IMR-90 (cell line): ENCODE measurements around the gene BATF2. TPM values are rescaled to one million over a fixed set of nuclear protein-coding genes. Genes with fewer than 3 reads are reported as not detected.

ENCODE experiments used
- ATAC-seq: fragments of 200-7000 bp; cut with Tn5 transposase; 2 replicates; pipeline ENCODE4 v1.9.1; 2020; ENCODE audit warnings: low read depth, mild to moderate bottlenecking, moderate library complexity
- BruUV-seq: library from RNA; stranded (reverse); fragments of 400-500 nt; replicated peaks from 2 replicates; lab custom pipeline; 2021; lab: Mats Ljungman, UMichigan
- CTCF ChIA-PET: fragments of 300-600 bp; formaldehyde crosslinking; extraction: SDS; loops from one replicate; lab custom pipeline; 2021; ENCODE audit warnings: antibody characterized with exemption; lab: Yijun Ruan, JAX
- POLR2A ChIA-PET: fragments of 300-600 bp; sonication (Branson Sonifier 250); formaldehyde crosslinking; loops from one replicate; lab custom pipeline; 2022; ENCODE audit warnings: antibody characterized with exemption; ENCODE audit not compliant: unreplicated experiment; lab: Charles Lee
- DNase-seq: peaks from one replicate; pipeline ENCODE4 v3.0.0; 2013
- H2AFZ ChIP-seq: replicated peaks from 2 replicates; pipeline ENCODE3; 2013; ENCODE audit warnings: low read length, mild to moderate bottlenecking; ENCODE audit not compliant: poor library complexity
- H2AK5ac ChIP-seq: 2 replicates; pipeline ENCODE4 v1.6.1; 2013; ENCODE audit warnings: low read depth, low read length, inconsistent platforms
- H2AK9ac ChIP-seq: replicated peaks from 2 replicates; pipeline ENCODE3; 2013; ENCODE audit warnings: mild to moderate bottlenecking, low read depth, low read length, moderate library complexity; ENCODE audit not compliant: poor library complexity
- H2BK120ac ChIP-seq: 2 replicates; pipeline ENCODE4 v1.6.1; 2013; ENCODE audit warnings: low read depth, low read length, inconsistent platforms
- H2BK15ac ChIP-seq: 3 replicates; pipeline ENCODE4 v1.6.1; 2013; ENCODE audit warnings: low read depth, low read length, inconsistent platforms
- H2BK20ac ChIP-seq: 2 replicates; pipeline ENCODE4 v1.6.1; 2013; ENCODE audit warnings: low read depth, mild to moderate bottlenecking, inconsistent platforms, low read length, moderate library complexity
- H2BK5ac ChIP-seq: 2 replicates; pipeline ENCODE4 v1.6.1; 2013; ENCODE audit warnings: mild to moderate bottlenecking, low read depth, low read length, inconsistent platforms; ENCODE audit not compliant: poor library complexity, severe bottlenecking
- H3K14ac ChIP-seq: replicated peaks from 2 replicates; pipeline ENCODE4 v1.6.1; 2013; ENCODE audit warnings: low read depth, low read length, inconsistent platforms
- H3K18ac ChIP-seq: 2 replicates; pipeline ENCODE4 v1.6.1; 2013; ENCODE audit warnings: low read depth, low read length, control low read depth
- H3K23ac ChIP-seq: 2 replicates; pipeline ENCODE4 v1.6.1; 2013; ENCODE audit warnings: low read depth, low read length, inconsistent platforms
- H3K27ac ChIP-seq: 2 replicates; pipeline ENCODE4 v1.5.1; 2013; ENCODE audit warnings: mild to moderate bottlenecking, control low read depth, low read length; ENCODE audit not compliant: insufficient read depth
- H3K27me3 ChIP-seq: 2 replicates; pipeline ENCODE4 v1.6.1; 2013; ENCODE audit warnings: low read length; ENCODE audit not compliant: control insufficient read depth, insufficient read depth
- H3K36me3 ChIP-seq: 2 replicates; pipeline ENCODE4 v1.6.1; 2013; ENCODE audit warnings: low read length, mixed read lengths; ENCODE audit not compliant: control insufficient read depth, insufficient read depth
- H3K4ac ChIP-seq: 2 replicates; pipeline ENCODE4 v1.6.1; 2013; ENCODE audit warnings: low read depth, low read length, inconsistent platforms
- H3K4me1 ChIP-seq: 2 replicates; pipeline ENCODE4 v1.6.1; 2013; ENCODE audit warnings: low read length, mixed read lengths; ENCODE audit not compliant: control insufficient read depth, insufficient read depth
- H3K4me2 ChIP-seq: 2 replicates; pipeline ENCODE4 v1.6.1; 2013; ENCODE audit warnings: low read depth, mild to moderate bottlenecking, control low read depth, low read length, moderate library complexity
- H3K4me3 ChIP-seq: 2 replicates; pipeline ENCODE4 v1.5.1; 2013; ENCODE audit warnings: low read depth, mild to moderate bottlenecking, control low read depth, low read length, moderate library complexity; ENCODE audit not compliant: insufficient read depth
- H3K56ac ChIP-seq: 2 replicates; pipeline ENCODE4 v1.6.1; 2013; ENCODE audit warnings: low read length, inconsistent platforms; ENCODE audit not compliant: insufficient read depth; ENCODE audit errors: extremely low read depth
- H3K79me1 ChIP-seq, 2 experiments: 2 replicates each; pipeline ENCODE4 v1.6.1; 2013; ENCODE audit warnings: low read length in 2 of 2, inconsistent platforms in 1 of 2, low read depth in 1 of 2
- H3K9ac ChIP-seq: 2 replicates; pipeline ENCODE4 v1.6.1; 2013; ENCODE audit warnings: low read depth, low read length, control low read depth
- H3K9me1 ChIP-seq: 2 replicates; pipeline ENCODE4 v1.6.1; 2013; ENCODE audit warnings: low read length, inconsistent platforms; ENCODE audit not compliant: insufficient read depth
- H3K9me3 ChIP-seq: 2 replicates; pipeline ENCODE4 v1.6.1; 2013; ENCODE audit warnings: low read length; ENCODE audit not compliant: control insufficient read depth, insufficient read depth
- H4K20me1 ChIP-seq: 2 replicates; pipeline ENCODE4 v1.6.1; 2013; ENCODE audit warnings: low read length, inconsistent platforms; ENCODE audit not compliant: insufficient read depth
- H4K5ac ChIP-seq: 2 replicates; pipeline ENCODE4 v1.6.1; 2013; ENCODE audit warnings: mild to moderate bottlenecking, low read depth, low read length, control low read depth
- H4K8ac ChIP-seq, 2 experiments: 2 replicates each; pipeline ENCODE4 v1.6.1; 2013; ENCODE audit warnings: low read depth in 2 of 2, low read length in 2 of 2, control low read depth in 1 of 2, inconsistent platforms in 1 of 2
- H4K91ac ChIP-seq: 2 replicates; pipeline ENCODE4 v1.6.1; 2013; ENCODE audit warnings: low read depth, low read length, inconsistent platforms; ENCODE audit not compliant: insufficient read depth
- BHLHE40 ChIP-seq: fragments of 150-350 bp; IDR thresholded peaks from 2 replicates; pipeline ENCODE4 v1.6.1; 2016; ENCODE audit warnings: mild to moderate bottlenecking, low read depth, low read length
- CEBPB ChIP-seq: IDR thresholded peaks from 2 replicates; pipeline ENCODE4 v1.6.1; 2012; ENCODE audit warnings: low read depth, low read length, improper control_type of control experiment
- CHD1 ChIP-seq: IDR thresholded peaks from 2 replicates; pipeline ENCODE4 v1.6.1; 2012; ENCODE audit warnings: low read depth, low read length, improper control_type of control experiment
- CTCF ChIP-seq: conservative IDR thresholded peaks from 2 replicates; pipeline ENCODE4 v1.5.1; 2012; ENCODE audit warnings: mild to moderate bottlenecking, low read depth, low read length, improper control_type of control experiment
- ELK1 ChIP-seq: fragments of 150-350 bp; IDR thresholded peaks from 2 replicates; pipeline ENCODE4 v1.6.1; 2016; ENCODE audit warnings: low read depth, mild to moderate bottlenecking, low read length, moderate library complexity, borderline replicate concordance
- FOS ChIP-seq: fragments of 150-350 bp; IDR thresholded peaks from 2 replicates; pipeline ENCODE4 v1.6.1; 2016; ENCODE audit warnings: low read depth, low read length
- MAFK ChIP-seq: IDR thresholded peaks from 2 replicates; pipeline ENCODE4 v1.6.1; 2012; ENCODE audit warnings: low read depth, low read length, improper control_type of control experiment
- MAZ ChIP-seq: IDR thresholded peaks from 2 replicates; pipeline ENCODE4 v1.6.1; 2012; ENCODE audit warnings: low read depth, mild to moderate bottlenecking, low read length, improper control_type of control experiment, moderate library complexity, borderline replicate concordance
- MXI1 ChIP-seq: IDR thresholded peaks from 2 replicates; pipeline ENCODE4 v1.6.1; 2012; ENCODE audit warnings: low read depth, mild to moderate bottlenecking, low read length, moderate library complexity, borderline replicate concordance
- NFE2L2 ChIP-seq: fragments of 150-350 bp; IDR thresholded peaks from 2 replicates; pipeline ENCODE4 v1.6.1; 2016; ENCODE audit warnings: low read depth, mild to moderate bottlenecking, low read length
- RAD21 ChIP-seq: IDR thresholded peaks from 2 replicates; pipeline ENCODE4 v1.6.1; 2012; ENCODE audit warnings: low read length, improper control_type of control experiment
- RCOR1 ChIP-seq: IDR thresholded peaks from 2 replicates; pipeline ENCODE4 v1.6.1; 2012; ENCODE audit warnings: mild to moderate bottlenecking, low read length, improper control_type of control experiment; ENCODE audit not compliant: insufficient replicate concordance
- RFX5 ChIP-seq: IDR thresholded peaks from 2 replicates; pipeline ENCODE4 v1.8.0; 2012; ENCODE audit warnings: low read depth, mild to moderate bottlenecking, low read length, moderate library complexity
- SMC3 ChIP-seq: fragments of 150-350 bp; IDR thresholded peaks from 2 replicates; pipeline ENCODE4 v1.6.1; 2016; ENCODE audit warnings: low read depth, mild to moderate bottlenecking, antibody characterized with exemption, low read length, moderate library complexity
- USF2 ChIP-seq: fragments of 150-350 bp; IDR thresholded peaks from 2 replicates; pipeline ENCODE4 v1.6.1; 2017; ENCODE audit warnings: mild to moderate bottlenecking, antibody characterized with exemption, low read length, low read depth
- WGBS, 2 experiments: methylation state at CpG; one replicate each; pipeline versions ENCODE4 v1.1.5 to v1.1.7; 2013; ENCODE audit warnings: missing lambda C conversion rate in 2 of 2; ENCODE audit not compliant: insufficient read length in 1 of 2; ENCODE audit errors: extremely low coverage in 2 of 2; 5-methylcytosine and 5-hydroxymethylcytosine counted together
- dilution Hi-C: fragments of 300-500 bp; cut with HindIII; formaldehyde crosslinking; loops from one replicate; pipeline ENCODE4 v1.14.3; 2018; ENCODE audit warnings: low sequenced_read_pairs; ENCODE audit not compliant: unreplicated experiment
- in situ Hi-C: fragments of 300-500 bp; cut with MboI; formaldehyde crosslinking; loops from 3 replicates; pipeline ENCODE4 v1.14.3; 2019; ENCODE audit warnings: low sequenced_read_pairs, inconsistent platforms, mixed read lengths
- intact Hi-C: fragments of 100-400 bp; cut with micrococcal nuclease; formaldehyde crosslinking; loops from 2 replicates; pipeline ENCODE4 v1.10.0; 2022
- polyA plus RNA-seq, 3 experiments: library from polyadenylated mRNA; depleted of rRNA; stranded (reverse); fragments of >200 nt; gene quantifications; 2 replicates each; pipeline ENCODE4 v1.2.3, GENCODE V29; 2012; ENCODE audit warnings: low replicate concordance in 1 of 3
- total RNA-seq: library from RNA; depleted of rRNA; stranded (reverse); fragments of >200 nt; gene quantifications from 2 replicates; pipeline ENCODE4 v1.2.3, GENCODE V29; 2012

Gene BATF2
- total and polyA plus RNA-seq, 2 of the 4 experiments (the other 2 are of a cell fraction) = 0.36 to 1.2 TPM

GRCh38 chr11:64969209-64969608, 27.6 kb downstream of the BATF2 start:
- Histone ChIP-seq H3K9ac (no peak overlapping the region), H2BK5ac (no peak overlapping the region), H4K20me1 (no peaks in the 10 kb centered on the region), H3K14ac (no peak overlapping the region; the same call in 1 of the 2 replicates), H3K4ac (no peak overlapping the region), H2AK5ac (no peak overlapping the region), H4K8ac (peak overlapping the region; percentile 45 to 74; a peak in 2 of 4 replicates), H2AK9ac (no peak overlapping the region), H3K9me1 (no peaks in the 10 kb centered on the region; the same call in 1 of the 2 replicates), H3K36me3 (no peaks in the 10 kb centered on the region), H2AFZ (no peak overlapping the region), H3K27me3 (no peaks in the 10 kb centered on the region; the same call in 1 of the 2 replicates), H3K23ac (no peak overlapping the region), H2BK20ac (no peak overlapping the region), H3K4me2 (no peak overlapping the region), H3K9me3 (no peaks in the 10 kb centered on the region), H3K18ac (no peak overlapping the region), H3K56ac (no peak overlapping the region), H3K4me1 (0 out of 2 replicates have a peak, but pooled peaks cover 1% of the 10 kb centered on the region), H2BK120ac (peak overlapping the region; percentile 46), H4K5ac (no peak overlapping the region; the same call in 1 of the 2 replicates), H3K4me3 (no peak overlapping the region), H3K27ac (no peak overlapping the region), H4K91ac (no peak overlapping the region), H3K79me1 (no peaks in the 10 kb centered on the region), H2BK15ac (no peak overlapping the region)
- no TSS peak for BruUV-seq
- dilution Hi-C loops (no loop called here), intact Hi-C loops (no loop called here), in situ Hi-C loops (no loop called here)
- ATAC-seq (peak; percentile 82), DNase-seq (peak; percentile 81)
- CTCF ChIA-PET = no interaction called here
- WGBS, 2 experiments = 25% methylated on average over 2 of the region's 5 CpGs; no CpG with 5 or more reads in 1 of the 2 experiments
- POLR2A ChIA-PET = no interaction called here
- TF ChIP-seq CEBPB (no peak), CTCF (no peak), NFE2L2 (no peak), USF2 (no peak), RCOR1 (no peak), MAFK (no peak), ELK1 (no peak), MAZ (no peak), MXI1 (no peak), SMC3 (no peak), RFX5 (no peak), BHLHE40 (no peak), RAD21 (no peak), FOS (no peak), CHD1 (no peak)
